HepG2 (cell line): ENCODE measurements around the gene ATP2B3. TPM values are rescaled to one million over a fixed set of nuclear protein-coding genes. Genes with fewer than 3 reads are reported as not detected.

Experiments
- ATAC-seq: fragments of 200-7000 bp; cut with Tn5 transposase; 3 replicates; pipeline ENCODE4 v1.9.1; 2020; ENCODE audit warnings: mild to moderate bottlenecking, moderate library complexity
- BruUV-seq: library from RNA; stranded (reverse); fragments of 400-500 nt; replicated peaks from 2 replicates; lab custom pipeline; 2021; lab: Mats Ljungman, UMichigan
- CTCF ChIA-PET: fragments of 300-600 bp; formaldehyde crosslinking; extraction: SDS; loops from one replicate; lab custom pipeline; 2021; ENCODE audit warnings: low total read pairs, inconsistent platforms, low intra/inter-chr PET ratio; lab: Yijun Ruan, JAX
- POLR2A ChIA-PET: fragments of 350-600 bp; sonication (Branson Sonifier 250); formaldehyde crosslinking; loops from one replicate; lab custom pipeline; 2020; ENCODE audit warnings: antibody characterized with exemption, inconsistent platforms; lab: Yijun Ruan, JAX
- DNase-seq: peaks from one replicate; pipeline ENCODE4 v3.0.0-alpha.2; 2015; ENCODE audit warnings: low spot score
- FAIRE-seq: peaks from 3 replicates; lab custom pipeline; 2011; peaks lifted over from hg19 to GRCh38; lab: Jason Lieb, UNC
- H2AFZ ChIP-seq: one replicate; pipeline ENCODE4 v1.6.1; 2011; ENCODE audit warnings: low read length, inconsistent platforms
- H3K27ac ChIP-seq: fragments of 300-600 bp; 3 replicates; pipeline ENCODE4 v1.8.0; 2011; ENCODE audit warnings: mixed run types, mild to moderate bottlenecking, mixed read lengths, low read length, inconsistent platforms; ENCODE audit not compliant: insufficient read depth; ENCODE audit errors: extremely low read length
- H3K27me3 ChIP-seq, 2 experiments: fragments of 200-600 bp in 1 of 2; 2 replicates in 1 of 2; 3 replicates in 1 of 2; pipeline versions ENCODE4 v1.6.0 to v1.8.0; 2011; ENCODE audit warnings: low read length in 2 of 2, mild to moderate bottlenecking in 2 of 2, moderate library complexity in 2 of 2, inconsistent platforms in 1 of 2; ENCODE audit not compliant: insufficient read depth in 2 of 2, control insufficient read depth in 1 of 2
- H3K36me3 ChIP-seq, 2 experiments: fragments of 200-600 bp in 1 of 2; replicated peaks in 1 of 2; 2 replicates in 1 of 2; 3 replicates in 1 of 2; pipeline versions ENCODE4 v1.5.1 to v1.8.0; 2011; ENCODE audit warnings: low read length in 2 of 2, inconsistent platforms in 1 of 2; ENCODE audit not compliant: insufficient read depth in 2 of 2, control insufficient read depth in 1 of 2
- H3K4me1 ChIP-seq: 2 replicates; pipeline ENCODE4 v1.5.1; 2012; ENCODE audit warnings: low read length, inconsistent platforms; ENCODE audit not compliant: insufficient read depth
- H3K4me2 ChIP-seq: 2 replicates; pipeline ENCODE4 v1.6.0; 2011; ENCODE audit warnings: low read depth, low read length, inconsistent platforms
- H3K4me3 ChIP-seq, 3 experiments: fragments of 200-600 bp in 1 of 3; sonication (generic), shearing (Covaris generic) in 1 of 3; replicated peaks in 1 of 3; 2 replicates each; pipeline ENCODE4 v1.5.1; 2011 to 2016; ENCODE audit warnings: low read length in 3 of 3, inconsistent platforms in 2 of 3, low read depth in 2 of 3, mild to moderate bottlenecking in 2 of 3, control low read depth in 1 of 3, mixed read lengths in 1 of 3; ENCODE audit not compliant: insufficient read depth in 1 of 3
- H3K79me2 ChIP-seq: one replicate; pipeline ENCODE4 v1.6.1; 2011; ENCODE audit warnings: low read length, inconsistent platforms; ENCODE audit not compliant: insufficient read depth
- H3K9ac ChIP-seq: 2 replicates; pipeline ENCODE4 v1.6.0; 2011; ENCODE audit warnings: mild to moderate bottlenecking, low read depth, low read length, inconsistent platforms; ENCODE audit not compliant: insufficient read depth
- H3K9me3 ChIP-seq: 2 replicates; pipeline ENCODE4 v1.5.1; 2012; ENCODE audit warnings: mild to moderate bottlenecking, low read length
- H4K20me1 ChIP-seq: 2 replicates; pipeline ENCODE4 v1.6.0; 2011; ENCODE audit warnings: inconsistent platforms, mild to moderate bottlenecking, low read length, moderate library complexity; ENCODE audit not compliant: insufficient read depth
- CBX2 ChIP-seq, 2 experiments: fragments of 200-600 bp in 1 of 2; sonication (generic); formaldehyde crosslinking in 1 of 2; IDR thresholded peaks; 2 replicates each; pipeline versions ENCODE4 v1.7.0 to v1.8.1; 2018 to 2022; ENCODE audit warnings: low read depth in 2 of 2, low read length in 1 of 2, mild to moderate bottlenecking in 1 of 2, missing genetic modification reagents in 1 of 2
- HHEX ChIP-seq: IDR thresholded peaks from 2 replicates; pipeline ENCODE4 v1.6.1; 2016; ENCODE audit warnings: control low read depth
- HNRNPUL1 ChIP-seq: fragments of 200-400 bp; formaldehyde crosslinking; IDR thresholded peaks from 2 replicates; pipeline ENCODE4 v1.6.1; 2017; ENCODE audit warnings: low read depth, mild to moderate bottlenecking, low read length, moderate library complexity
- KAT8 ChIP-seq: IDR thresholded peaks from 2 replicates; pipeline ENCODE4 v1.6.1; 2016; ENCODE audit warnings: missing genetic modification reagents, missing compliant biosample characterization
- MEIS1 ChIP-seq: sonication (generic); formaldehyde crosslinking; IDR thresholded peaks from 2 replicates; pipeline ENCODE4 v1.9.0; 2021; ENCODE audit warnings: mild to moderate bottlenecking, missing genetic modification reagents, moderate library complexity, borderline replicate concordance
- SOX6 ChIP-seq, 2 experiments: fragments of 450-650 bp in 1 of 2; sonication (generic) in 1 of 2; formaldehyde crosslinking in 1 of 2; IDR thresholded peaks; 2 replicates each; pipeline versions ENCODE4 v1.4.0 to v1.6.1; 2017 to 2020; ENCODE audit warnings: antibody characterized with exemption in 1 of 2, mild to moderate bottlenecking in 1 of 2, missing genetic modification reagents in 1 of 2
- STAG1 ChIP-seq: sonication (generic); formaldehyde crosslinking; IDR thresholded peaks from 2 replicates; pipeline ENCODE4 v1.4.0; 2020; ENCODE audit warnings: missing genetic modification reagents
- ZIK1 ChIP-seq: sonication (generic); formaldehyde crosslinking; IDR thresholded peaks from 2 replicates; pipeline ENCODE4 v1.5.0; 2020; ENCODE audit warnings: mild to moderate bottlenecking, low read depth, missing genetic modification reagents, borderline replicate concordance
- ZNF784 ChIP-seq: sonication (generic); formaldehyde crosslinking; IDR thresholded peaks from 2 replicates; pipeline ENCODE4 v1.5.1; 2020; ENCODE audit warnings: missing genetic modification reagents, mild to moderate bottlenecking, borderline replicate concordance
- WGBS: methylation state at CpG from one replicate; pipeline ENCODE4 v1.1.6; 2017; ENCODE audit warnings: low lambda C conversion rate; 5-methylcytosine and 5-hydroxymethylcytosine counted together
- in situ Hi-C: cut with HindIII; loops from 2 replicates; pipeline ENCODE4 v1.10.0; 2017; ENCODE audit warnings: low pct_unique_long_range_greater_than_20kb; ENCODE audit not compliant: extremely low pct_ligation_motif_present
- intact Hi-C: fragments of 100-400 bp; cut with micrococcal nuclease; formaldehyde crosslinking; loops from one replicate; pipeline ENCODE4 v1.10.0; 2022; ENCODE audit not compliant: unreplicated experiment
- polyA plus RNA-seq, 8 experiments: library from polyadenylated mRNA; depleted of rRNA in 3 of 8; stranded (reverse) in 7 of 8; unstranded in 1 of 8; fragments of >200 nt; fragmentation: Illumina TruSeq in 4 of 8; extraction: Trizol in 4 of 8; gene quantifications; 2 replicates each; pipeline versions ENCODE4 v1.2.1 to v1.2.3, GENCODE V29; 2011 to 2016; ENCODE audit warnings: low read depth in 4 of 8, missing spikeins in 1 of 8, mixed read lengths in 1 of 8; ENCODE audit not compliant: insufficient read depth in 1 of 8
- total RNA-seq, 5 experiments: library from RNA; depleted of rRNA; stranded (reverse); fragments of >200 nt; fragmentation: Illumina TruSeq; extraction: Trizol; gene quantifications; 2 replicates each; pipeline ENCODE4 v1.2.3, GENCODE V29; 2016; ENCODE audit warnings: low read depth in 1 of 5
- TF ChIP-seq, protein P1 (sequence below): fragments of 450-650 bp; IDR thresholded peaks from 2 replicates; pipeline ENCODE4 v1.6.1; 2017
- TF ChIP-seq, protein P2 (sequence below): fragments of 450-650 bp; IDR thresholded peaks from 2 replicates; pipeline ENCODE4 v1.6.1; 2016

Gene ATP2B3
- total and polyA plus RNA-seq, 2 of the 13 experiments (the other 11 are each of a cell fraction or from before 2014, with no cell fraction given) = not detected

- no peak for TF ChIP-seq CBX2 (IDR thresholded peaks at IDR 0.05; ENCODE audit: low read depth, low read length)
- no peak for TF ChIP-seq CBX2 (CRISPR knock-in tag; IDR thresholded peaks at IDR 0.05; ENCODE audit: low read depth)
- peak; percentile 92 for TF ChIP-seq STAG1
Observed at GRCh38 chrX:153539171-153539978, 21.9 kb downstream of the ATP2B3 start (continued).

DNA sequence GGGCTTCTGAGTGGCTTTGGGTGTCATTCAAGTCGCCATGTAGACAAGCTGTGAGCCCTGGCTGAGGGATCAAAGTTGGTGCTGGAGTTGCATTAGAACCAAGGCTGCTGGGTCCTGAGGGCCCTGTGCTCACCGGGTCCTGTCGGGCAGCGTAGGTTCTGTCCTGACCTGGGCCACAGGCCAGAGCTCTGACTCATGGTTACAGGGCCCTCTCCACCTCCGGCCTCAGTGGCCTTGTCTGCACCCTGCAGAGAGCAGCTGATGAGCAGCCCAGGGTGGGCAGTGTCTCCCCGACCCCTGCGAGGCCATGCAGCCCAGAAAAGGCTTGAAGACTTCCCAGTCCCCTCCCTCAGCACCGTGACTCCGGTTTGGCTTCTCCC, 22.5 kb downstream of the ATP2B3 start:
- in situ Hi-C loops = no loop called here
- BruUV-seq = no TSS peak
- no peak overlapping the region for H3K27ac ChIP-seq
- no CpG with 5 or more reads among the region's 9 CpGs for WGBS
- no peak overlapping the region for H3K4me3 ChIP-seq
- no peaks in the 10 kb centered on the region for H3K79me2 ChIP-seq
- H3K4me2 ChIP-seq = no peak overlapping the region
- TF ChIP-seq, protein P1, sequence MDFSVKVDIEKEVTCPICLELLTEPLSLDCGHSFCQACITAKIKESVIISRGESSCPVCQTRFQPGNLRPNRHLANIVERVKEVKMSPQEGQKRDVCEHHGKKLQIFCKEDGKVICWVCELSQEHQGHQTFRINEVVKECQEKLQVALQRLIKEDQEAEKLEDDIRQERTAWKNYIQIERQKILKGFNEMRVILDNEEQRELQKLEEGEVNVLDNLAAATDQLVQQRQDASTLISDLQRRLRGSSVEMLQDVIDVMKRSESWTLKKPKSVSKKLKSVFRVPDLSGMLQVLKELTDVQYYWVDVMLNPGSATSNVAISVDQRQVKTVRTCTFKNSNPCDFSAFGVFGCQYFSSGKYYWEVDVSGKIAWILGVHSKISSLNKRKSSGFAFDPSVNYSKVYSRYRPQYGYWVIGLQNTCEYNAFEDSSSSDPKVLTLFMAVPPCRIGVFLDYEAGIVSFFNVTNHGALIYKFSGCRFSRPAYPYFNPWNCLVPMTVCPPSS = no peak
- TF ChIP-seq HNRNPUL1 (no peak), ZIK1 (CRISPR knock-in tag) (no peak), SOX6 (IDR thresholded peaks at IDR 0.05) (no peak), SOX6 (CRISPR knock-in tag; IDR thresholded peaks at IDR 0.05) (no peak), MEIS1 (CRISPR knock-in tag) (no peak), HHEX (CRISPR knock-in tag) (no peak), ZNF784 (CRISPR knock-in tag) (no peak), KAT8 (CRISPR knock-in tag) (no peak)
- TF ChIP-seq, protein P2, sequence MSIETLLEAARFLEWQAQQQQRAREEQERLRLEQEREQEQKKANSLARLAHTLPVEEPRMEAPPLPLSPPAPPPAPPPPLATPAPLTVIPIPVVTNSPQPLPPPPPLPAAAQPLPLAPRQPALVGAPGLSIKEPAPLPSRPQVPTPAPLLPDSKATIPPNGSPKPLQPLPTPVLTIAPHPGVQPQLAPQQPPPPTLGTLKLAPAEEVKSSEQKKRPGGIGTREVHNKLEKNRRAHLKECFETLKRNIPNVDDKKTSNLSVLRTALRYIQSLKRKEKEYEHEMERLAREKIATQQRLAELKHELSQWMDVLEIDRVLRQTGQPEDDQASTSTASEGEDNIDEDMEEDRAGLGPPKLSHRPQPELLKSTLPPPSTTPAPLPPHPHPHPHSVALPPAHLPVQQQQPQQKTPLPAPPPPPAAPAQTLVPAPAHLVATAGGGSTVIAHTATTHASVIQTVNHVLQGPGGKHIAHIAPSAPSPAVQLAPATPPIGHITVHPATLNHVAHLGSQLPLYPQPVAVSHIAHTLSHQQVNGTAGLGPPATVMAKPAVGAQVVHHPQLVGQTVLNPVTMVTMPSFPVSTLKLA = no peak
- ATAC-seq (peak; percentile 8; the same call in 2 of the 3 replicates), DNase-seq (no peak), FAIRE-seq (no peak)
- H3K9me3 ChIP-seq = no peaks in the 10 kb centered on the region
- H3K36me3 ChIP-seq = no peaks in the 10 kb centered on the region
- H2AFZ ChIP-seq = no peak overlapping the region
- intact Hi-C loops = loop anchor here (1.0 to 5.0 kb wide), 2 partner anchors 128 to 673 kb away; no protein-coding TSS in a partner anchor
- H4K20me1 ChIP-seq = no peaks in the 10 kb centered on the region
- H3K27me3 ChIP-seq = peaks cover 6 to 42% of the 10 kb centered on the region in 2 experiments; a peak in 3 of 5 replicates
- ChIA-PET CTCF (interaction anchor here (1.5 to 2.9 kb wide), 3 partner anchors 122 to 129 kb away, joined by 3 to 25 read pairs (median 7); no protein-coding TSS in a partner anchor), POLR2A (interaction anchor here (1.0 kb wide), 1 partner anchor 128 kb away, joined by 4 read pairs; no protein-coding TSS in a partner anchor)
- H3K4me1 ChIP-seq = 0 out of 2 replicates have a peak, but pooled peaks cover 11% of the 10 kb centered on the region
- no peak overlapping the region for H3K9ac ChIP-seq
